Heart left ventricle (tissue), 13 donors: ENCODE data around the gene SMIM14.
"Not testable (repeated sequence)": the region's sequence is repeated elsewhere in the genome, so short reads cannot be mapped to it uniquely, and the experiment has no call there.

ENCODE experiments used
- POLR2A ChIP-seq, 2 donors: fragments of 450-650 bp; IDR thresholded peaks; one replicate each; pipeline ENCODE4 v1.6.1; 2017; ENCODE audit warnings: antibody characterized with exemption in 2 of 2, mild to moderate bottlenecking in 2 of 2, moderate library complexity in 2 of 2
- TF ChIP-seq, protein P1 (sequence below), 12 donors: fragments of 200-600 bp; sonication (generic) in 4 of 12; IDR thresholded peaks; one replicate each; pipeline versions ENCODE4 v1.5.0 to v1.8.0; 2018 to 2022; ENCODE audit warnings: antibody characterized with exemption in 12 of 12, mild to moderate bottlenecking in 5 of 12
- donor health status: ischemic (EF 13 %, LVEDD 7.1; RV severe dilation, severe dysfunction).
- donor health status: DM: no; HTN: yes; CAD: no.
- donor health status: DM: no; HTN: no; CAD: no.
- donor health status: ischemic (EF 25% LVEDD 6.9; RV normal size, moderate dysfunction).
- donor health status: ischemic (EF 25% LVEDD 5.7; RV mildly dilated, moderate dysfunction).
- donor health status: ischemic (EF 35%, LVEDD 5.7; RV mildly dilated, moderate dysfunction).
- donor health status: nonischemic (EF 11% LVEDD 7.7; RV severe dilation, severe dysfunction).
- donor health status: DM: yes; HTN: yes; CAD: no.
- donor health status: PGD.
- donor health status: ischemic (EF 29% LVEDD 5.4; RV normal size, mild dysfunction).
- donor health status: nonischemic (EF 23%, LVEDD 6.1; RV moderate dilation, normal function).

DNA sequence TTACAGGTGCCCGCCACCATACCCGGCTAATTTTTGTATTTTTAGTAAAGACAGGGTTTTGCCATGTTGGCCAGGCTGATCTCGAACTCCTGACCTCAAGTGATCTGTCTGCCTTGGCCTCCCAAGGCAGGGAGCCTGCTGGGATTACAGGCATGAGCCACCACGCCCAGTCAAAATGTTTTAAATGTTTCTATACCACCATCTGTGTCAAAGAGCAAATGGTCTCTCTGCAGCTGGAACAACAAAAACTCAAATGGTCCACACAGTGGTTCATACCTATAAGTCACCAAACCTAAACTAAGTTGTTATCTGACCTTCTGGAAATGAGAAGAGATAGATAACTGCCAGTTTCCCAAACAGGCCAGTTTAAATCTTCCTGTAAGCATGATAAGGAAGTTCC is 12.9 kb upstream of the SMIM14 start:
- TF ChIP-seq, protein P1, sequence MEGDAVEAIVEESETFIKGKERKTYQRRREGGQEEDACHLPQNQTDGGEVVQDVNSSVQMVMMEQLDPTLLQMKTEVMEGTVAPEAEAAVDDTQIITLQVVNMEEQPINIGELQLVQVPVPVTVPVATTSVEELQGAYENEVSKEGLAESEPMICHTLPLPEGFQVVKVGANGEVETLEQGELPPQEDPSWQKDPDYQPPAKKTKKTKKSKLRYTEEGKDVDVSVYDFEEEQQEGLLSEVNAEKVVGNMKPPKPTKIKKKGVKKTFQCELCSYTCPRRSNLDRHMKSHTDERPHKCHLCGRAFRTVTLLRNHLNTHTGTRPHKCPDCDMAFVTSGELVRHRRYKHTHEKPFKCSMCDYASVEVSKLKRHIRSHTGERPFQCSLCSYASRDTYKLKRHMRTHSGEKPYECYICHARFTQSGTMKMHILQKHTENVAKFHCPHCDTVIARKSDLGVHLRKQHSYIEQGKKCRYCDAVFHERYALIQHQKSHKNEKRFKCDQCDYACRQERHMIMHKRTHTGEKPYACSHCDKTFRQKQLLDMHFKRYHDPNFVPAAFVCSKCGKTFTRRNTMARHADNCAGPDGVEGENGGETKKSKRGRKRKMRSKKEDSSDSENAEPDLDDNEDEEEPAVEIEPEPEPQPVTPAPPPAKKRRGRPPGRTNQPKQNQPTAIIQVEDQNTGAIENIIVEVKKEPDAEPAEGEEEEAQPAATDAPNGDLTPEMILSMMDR (IDR thresholded peaks at IDR 0.05): not testable (repeated sequence)
- TF ChIP-seq POLR2A (IDR thresholded peaks at IDR 0.05): not testable (repeated sequence)
